Astrocyte of the cerebellum (primary cell): ENCODE results near the gene DISC1.
"Not testable (repeated sequence)": the region's sequence is repeated elsewhere in the genome, so short reads cannot be mapped to it uniquely, and the experiment has no call there.

Experiments
- DNase-seq: peaks from one replicate; pipeline ENCODE4 v3.0.0-alpha.2; 2011; ENCODE audit warnings: low read depth
- H3K4me3 ChIP-seq: 2 replicates; pipeline ENCODE4 v1.5.1; 2011; ENCODE audit warnings: mild to moderate bottlenecking, low read depth, low read length, moderate library complexity
- CTCF ChIP-seq: IDR thresholded peaks from 2 replicates; pipeline ENCODE4 v1.5.1; 2012; ENCODE audit warnings: low read length, low read depth, moderate library complexity, mild to moderate bottlenecking; ENCODE audit errors: missing control alignments
- in situ Hi-C: cut with HindIII; loops from 2 replicates; pipeline ENCODE4 v1.10.0; 2017; ENCODE audit warnings: low sequenced_read_pairs

The DISC1 gene

GRCh38 chr1:231667896-231668506 is 41.4 kb downstream of the DISC1 start:
- H3K4me3 ChIP-seq = no peak overlapping the region
- no peak for DNase-seq
- in situ Hi-C loops = no loop called here
- TF ChIP-seq CTCF = no peak

GRCh38 chr1:231668826-231669225 is 42.2 kb downstream of the DISC1 start:
- in situ Hi-C loops = no loop called here
- TF ChIP-seq CTCF = no peak
- no peak for DNase-seq
- no peak overlapping the region for H3K4me3 ChIP-seq

GRCh38 chr1:231669864-231670621 is 43.5 kb downstream of the DISC1 start:
- H3K4me3 ChIP-seq, in situ Hi-C loops, DNase-seq: not testable (repeated sequence)

- TF ChIP-seq CTCF = no peak
- in situ Hi-C loops = no loop called here
- no peak for DNase-seq
- H3K4me3 ChIP-seq = no peak overlapping the region
Measured at GRCh38 chr1:231670755-231671154, 44.2 kb downstream of the DISC1 start.

GRCh38 chr1:231674575-231674974 is 48.0 kb downstream of the DISC1 start:
- H3K4me3 ChIP-seq = no peak overlapping the region
- in situ Hi-C loops = no loop called here
- DNase-seq = no peak
- no peak for TF ChIP-seq CTCF

GRCh38 chr1:231676487-231676886 is 49.9 kb downstream of the DISC1 start:
- TF ChIP-seq CTCF = no peak
- no peak for DNase-seq
- in situ Hi-C loops = no loop called here
- no peak overlapping the region for H3K4me3 ChIP-seq

- no peak for DNase-seq
- in situ Hi-C loops = no loop called here
Measured at GRCh38 chr1:231677442-231677841, 50.9 kb downstream of the DISC1 start.

More at GRCh38 chr1:231677442-231677841, 50.9 kb downstream of the DISC1 start:
- no peak overlapping the region for H3K4me3 ChIP-seq
- no peak for TF ChIP-seq CTCF
